Glutamatergic neuron (in vitro differentiated cells): ENCODE measurements around the gene PRSS27. TPM values are rescaled to one million over a fixed set of nuclear protein-coding genes. Genes with fewer than 3 reads are reported as not detected.

Source experiments
- DNase-seq: peaks from one replicate; pipeline ENCODE4 v3.0.0; 2022
- H3K27ac Mint-ChIP-seq: one replicate; pipeline ENCODE4 v1.8.0; 2020; ENCODE audit warnings: mild to moderate bottlenecking, mixed read lengths, inconsistent platforms; ENCODE audit not compliant: unreplicated experiment
- H3K27me3 Mint-ChIP-seq: one replicate; pipeline ENCODE4 v1.8.0; 2020; ENCODE audit warnings: mild to moderate bottlenecking, moderate library complexity, mixed read lengths, inconsistent platforms; ENCODE audit not compliant: unreplicated experiment
- H3K36me3 Mint-ChIP-seq: one replicate; pipeline ENCODE4 v1.8.0; 2020; ENCODE audit warnings: mild to moderate bottlenecking, mixed read lengths, inconsistent platforms; ENCODE audit not compliant: unreplicated experiment
- H3K4me1 Mint-ChIP-seq: one replicate; pipeline ENCODE4 v1.8.0; 2020; ENCODE audit warnings: mild to moderate bottlenecking, low read depth, mixed read lengths, inconsistent platforms; ENCODE audit not compliant: unreplicated experiment
- H3K4me3 Mint-ChIP-seq: one replicate; pipeline ENCODE4 v1.8.0; 2020; ENCODE audit warnings: mild to moderate bottlenecking, mixed read lengths, inconsistent platforms; ENCODE audit not compliant: unreplicated experiment
- H3K9me3 Mint-ChIP-seq: one replicate; pipeline ENCODE4 v1.8.0; 2020; ENCODE audit warnings: mild to moderate bottlenecking, moderate library complexity, mixed read lengths, inconsistent platforms; ENCODE audit not compliant: unreplicated experiment
- CTCF ChIP-seq: fragments of 200-600 bp; sonication (generic); IDR thresholded peaks from one replicate; pipeline ENCODE4 v1.5.0; 2021; ENCODE audit not compliant: partially characterized antibody, unreplicated experiment
- total RNA-seq: library from RNA; stranded (reverse); fragmentation: NEBNext Ultra II Directional; extraction: Animal tissue kit (Norgen Biotek cat#: 25700); gene quantifications from one replicate; pipeline ENCODE4 v1.2.1, GENCODE V29; 2021; ENCODE audit not compliant: unreplicated experiment

PRSS27 gene
- total RNA-seq, 1 donor from 2014 or later: 10.8 TPM

DNA sequence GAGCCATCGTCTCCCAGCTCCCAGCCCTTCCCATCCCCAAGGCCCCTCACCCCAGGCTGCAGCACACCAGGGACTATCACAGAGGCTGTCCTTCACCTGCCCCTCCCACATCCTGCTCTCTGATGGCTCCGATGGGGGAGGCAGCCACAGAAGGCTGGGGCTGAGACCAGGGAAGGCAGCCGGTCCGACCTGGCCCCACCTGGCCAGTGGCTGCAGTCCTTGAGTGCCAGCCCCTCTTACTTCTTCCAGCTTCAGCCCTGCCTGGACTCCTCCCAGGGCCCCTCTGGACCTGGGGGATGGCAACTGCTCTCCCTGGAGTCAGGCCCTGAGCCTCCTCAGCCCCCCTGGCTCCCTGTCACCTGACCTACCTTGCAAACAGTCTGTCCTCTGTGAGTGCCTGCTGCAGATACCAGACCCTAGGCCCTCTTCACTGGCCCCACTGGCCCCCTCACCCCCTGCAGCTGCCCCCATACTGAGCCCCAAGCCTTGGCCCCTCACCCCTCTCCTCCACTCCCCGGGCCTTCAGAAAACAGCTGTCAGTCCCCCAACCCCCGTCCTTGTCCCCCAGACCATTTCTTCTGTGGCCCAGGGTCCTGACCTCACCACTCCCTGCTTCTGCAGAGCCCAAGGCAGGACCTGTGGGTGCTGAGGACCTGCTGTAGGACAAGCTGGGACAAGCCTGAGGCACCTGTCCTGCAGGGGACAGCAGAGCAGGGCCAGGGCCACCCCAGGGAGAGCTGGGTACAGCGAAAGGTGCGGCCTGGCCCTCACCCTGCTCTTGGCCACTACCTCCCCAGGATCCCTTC, 19.8 kb upstream of the PRSS27 start:
- no peaks in the 10 kb centered on the region for H3K27me3 Mint-ChIP-seq
- no peak overlapping the region for H3K27ac Mint-ChIP-seq
- H3K4me3 Mint-ChIP-seq: no peak overlapping the region
- peaks cover 4% of the 10 kb centered on the region for H3K4me1 Mint-ChIP-seq
- no peaks in the 10 kb centered on the region for H3K36me3 Mint-ChIP-seq
- H3K9me3 Mint-ChIP-seq: peaks cover 2% of the 10 kb centered on the region
- TF ChIP-seq CTCF: no peak
- no peak for DNase-seq

GRCh38 chr16:2738615-2739014, 18.6 kb upstream of the PRSS27 start:
- Mint-ChIP-seq H3K4me1 (peaks cover 4% of the 10 kb centered on the region), H3K4me3 (no peak overlapping the region), H3K36me3 (no peaks in the 10 kb centered on the region), H3K9me3 (peaks cover 2% of the 10 kb centered on the region), H3K27me3 (no peaks in the 10 kb centered on the region), H3K27ac (no peak overlapping the region)
- TF ChIP-seq CTCF: no peak
- DNase-seq: no peak

DNA sequence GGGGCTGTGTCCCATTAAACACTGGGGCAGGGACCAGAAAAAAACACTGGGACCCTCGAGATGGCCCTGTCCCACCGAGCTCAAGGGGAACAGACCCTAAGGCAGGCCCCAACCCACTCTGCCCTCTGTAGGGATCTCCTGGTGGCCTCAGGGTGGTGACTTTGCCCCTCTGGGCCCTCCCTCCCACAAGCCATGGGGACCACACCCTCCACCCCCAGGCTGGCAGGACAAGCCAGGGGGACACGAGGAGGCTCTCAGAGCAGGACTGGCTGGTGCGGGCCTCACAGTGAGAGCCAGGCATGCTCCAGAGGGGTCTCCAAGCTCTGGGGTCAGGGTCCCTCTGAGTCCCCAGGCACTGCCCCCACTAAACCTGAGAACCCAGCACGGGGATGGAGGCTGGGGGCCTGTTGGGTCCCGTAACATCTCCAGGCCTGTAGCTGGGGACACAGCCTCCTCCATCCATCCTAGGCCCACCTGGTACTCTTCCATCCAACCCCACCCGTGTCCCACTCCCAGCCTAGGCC, 17.9 kb upstream of the PRSS27 start:
- TF ChIP-seq CTCF: no peak
- H3K4me1 Mint-ChIP-seq: peaks cover 4% of the 10 kb centered on the region
- H3K4me3 Mint-ChIP-seq: no peak overlapping the region
- H3K9me3 Mint-ChIP-seq: peaks cover 2% of the 10 kb centered on the region
- H3K36me3 Mint-ChIP-seq: no peaks in the 10 kb centered on the region
- no peaks in the 10 kb centered on the region for H3K27me3 Mint-ChIP-seq
- H3K27ac Mint-ChIP-seq: no peak overlapping the region
- DNase-seq: no peak

DNA sequence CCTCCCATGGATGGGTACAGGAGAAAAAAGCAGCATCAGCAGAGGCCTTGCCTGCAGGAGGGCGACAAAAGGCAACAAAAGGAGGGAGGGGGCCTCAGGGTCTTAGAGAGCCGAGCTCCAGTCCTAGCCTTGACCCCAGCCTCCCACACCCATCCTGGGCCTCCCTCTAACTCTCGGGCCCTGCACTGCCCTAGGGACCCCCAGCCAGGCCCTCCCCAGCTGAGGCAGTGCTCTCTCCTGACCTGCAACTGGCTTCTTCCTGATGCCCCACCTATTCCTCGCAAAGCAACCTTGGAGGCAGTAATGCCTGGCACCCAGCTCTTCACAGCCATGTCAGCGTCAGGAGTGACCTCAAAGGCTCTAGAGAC, 17.2 kb upstream of the PRSS27 start:
- Mint-ChIP-seq H3K27ac (no peak overlapping the region), H3K9me3 (peaks cover 2% of the 10 kb centered on the region), H3K4me1 (peaks cover 4% of the 10 kb centered on the region), H3K27me3 (no peaks in the 10 kb centered on the region), H3K36me3 (no peaks in the 10 kb centered on the region), H3K4me3 (no peak overlapping the region)
- no peak for DNase-seq
- no peak for TF ChIP-seq CTCF

DNA sequence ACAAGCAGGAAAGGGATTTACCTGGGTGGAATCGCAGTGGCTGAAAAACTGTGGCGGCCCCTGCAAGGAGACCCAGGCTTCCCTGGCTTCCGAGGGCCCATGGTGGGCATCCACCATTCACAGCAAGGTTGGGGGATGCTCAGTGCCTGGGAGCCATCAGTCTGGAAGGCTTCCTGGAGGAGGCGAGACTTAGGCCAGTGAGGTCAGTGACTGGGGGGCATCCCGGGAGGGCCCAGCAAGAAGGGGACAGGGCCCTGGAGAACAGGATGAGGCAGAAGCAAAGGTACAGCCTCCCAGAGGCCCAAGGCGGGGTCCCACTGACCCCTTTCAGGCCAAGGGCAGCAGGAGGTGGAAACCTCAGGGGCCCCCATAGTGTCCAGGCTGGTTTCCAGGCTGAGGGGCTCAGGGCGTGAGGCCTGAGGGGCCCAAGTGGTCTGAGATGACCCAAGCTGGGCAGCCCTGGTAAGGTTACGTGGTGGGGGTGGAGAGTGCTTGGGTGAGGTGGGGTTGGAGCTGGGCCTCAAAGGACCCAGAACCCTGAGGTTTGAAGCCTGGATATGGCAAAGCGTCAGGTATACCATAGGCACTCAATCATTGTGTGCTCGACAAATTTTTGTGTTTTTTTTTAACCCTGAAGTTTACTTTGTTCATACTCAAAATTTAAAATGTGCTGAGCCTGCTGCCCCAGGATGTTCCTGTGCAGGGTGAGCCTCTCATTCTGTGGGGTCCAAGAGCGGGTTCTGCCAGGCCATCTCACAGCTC, 16.6 kb upstream of the PRSS27 start:
- H3K27ac Mint-ChIP-seq: no peak overlapping the region
- H3K4me3 Mint-ChIP-seq: no peak overlapping the region
- no peak for DNase-seq
- no peak for TF ChIP-seq CTCF
- peaks cover 4% of the 10 kb centered on the region for H3K4me1 Mint-ChIP-seq
- H3K36me3 Mint-ChIP-seq: no peaks in the 10 kb centered on the region
- H3K9me3 Mint-ChIP-seq: peaks cover 2% of the 10 kb centered on the region
- no peaks in the 10 kb centered on the region for H3K27me3 Mint-ChIP-seq
